Epithelial cell of alveolus of lung (primary cell): ENCODE data around the gene GSPT1. TPM values are rescaled to one million over a fixed set of nuclear protein-coding genes. Genes with fewer than 3 reads are reported as not detected.

Source experiments
- total RNA-seq: library from RNA; depleted of rRNA; stranded (reverse); fragments of >200 nt; gene quantifications from 2 replicates; pipeline ENCODE4 v1.2.1, GENCODE V29; 2015

The GSPT1 gene
- total RNA-seq, result 42.9 and 68.4 TPM in 2 replicates

DNA sequence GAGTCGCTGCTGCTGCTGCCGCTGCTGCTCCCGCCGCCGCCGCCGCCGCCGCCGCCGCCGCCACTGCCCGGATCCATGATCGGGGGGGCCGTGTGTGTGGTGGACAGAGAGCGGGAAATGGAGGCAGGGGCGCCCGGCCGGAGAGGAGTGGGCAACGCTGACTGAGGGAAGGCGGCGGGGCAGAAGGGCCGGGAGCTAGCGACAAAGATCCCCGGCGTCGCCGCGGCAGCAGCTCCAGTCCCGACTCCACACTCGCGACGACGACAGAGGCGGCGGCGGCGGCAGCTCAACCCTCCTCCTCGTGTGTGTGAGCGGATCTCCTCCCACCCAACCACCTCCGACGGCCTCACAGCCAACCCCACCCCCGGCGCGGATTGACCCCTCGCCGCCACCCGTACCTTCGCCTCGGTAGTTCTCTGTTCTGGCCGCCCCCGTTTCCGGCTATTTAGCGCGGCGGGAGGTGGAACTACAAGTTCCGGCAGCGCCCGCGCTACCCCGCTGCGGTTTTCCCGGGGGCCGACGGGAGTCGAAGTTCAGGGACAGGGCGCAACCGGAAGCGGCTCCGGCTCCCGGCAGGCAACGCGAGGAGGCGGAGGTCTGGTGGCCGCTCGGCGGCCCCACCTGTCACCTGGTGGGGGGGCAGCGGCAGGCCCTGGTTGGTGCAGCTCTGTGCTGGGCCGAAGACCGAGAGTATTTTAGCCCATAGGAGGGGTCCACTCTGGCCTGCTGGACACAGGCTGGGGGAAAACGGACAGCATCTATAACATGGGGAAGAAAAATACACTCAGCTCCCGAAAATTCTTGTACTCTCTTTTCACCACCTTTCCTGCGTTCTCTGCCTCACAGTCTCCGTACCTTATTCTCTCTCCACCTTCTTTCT lies at the start of gene GSPT1:
GSPT1 (minus strand) TSS at position 313 of the 880 bp plus-strand sequence; CDS start at position 77, 236 bp downstream.

DNA sequence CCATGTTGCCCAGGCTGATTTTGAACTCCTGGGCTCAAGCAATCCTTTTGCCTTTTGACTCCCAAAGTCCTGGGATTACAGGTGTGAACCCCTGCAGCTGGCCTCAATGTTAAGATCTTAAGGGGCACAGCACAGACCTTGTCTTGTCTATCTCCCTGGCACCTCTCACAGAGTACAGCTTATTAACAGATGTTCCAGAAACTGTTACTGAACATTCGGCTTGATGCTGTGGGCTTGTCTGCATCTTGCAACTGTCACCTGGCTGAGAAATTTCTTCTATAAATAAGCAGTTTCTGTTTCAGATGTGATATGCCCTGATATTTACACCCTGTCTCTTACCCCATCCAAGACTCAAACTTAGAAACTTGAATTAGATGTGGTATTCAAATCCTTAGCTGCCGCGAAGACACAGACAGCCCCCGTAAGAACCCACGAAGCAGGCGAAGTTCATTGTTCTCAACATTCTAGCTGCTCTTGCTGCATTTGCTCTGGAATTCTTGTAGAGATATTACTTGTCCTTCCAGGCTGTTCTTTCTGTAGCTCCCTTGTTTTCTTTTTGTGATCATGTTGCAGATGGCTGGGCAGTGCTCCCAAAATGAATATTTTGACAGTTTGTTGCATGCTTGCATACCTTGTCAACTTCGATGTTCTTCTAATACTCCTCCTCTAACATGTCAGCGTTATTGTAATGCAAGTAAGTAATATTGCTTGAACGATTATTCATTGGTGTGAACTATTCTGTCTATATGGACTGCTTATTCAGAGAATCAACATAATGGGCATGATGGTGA lies 49.2 kb upstream of the GSPT1 start, which contains the start of gene TNFRSF17:
TNFRSF17 (plus strand) TSS at position 450 of the 791 bp plus-strand sequence; CDS start at position 565, 115 bp downstream.

DNA sequence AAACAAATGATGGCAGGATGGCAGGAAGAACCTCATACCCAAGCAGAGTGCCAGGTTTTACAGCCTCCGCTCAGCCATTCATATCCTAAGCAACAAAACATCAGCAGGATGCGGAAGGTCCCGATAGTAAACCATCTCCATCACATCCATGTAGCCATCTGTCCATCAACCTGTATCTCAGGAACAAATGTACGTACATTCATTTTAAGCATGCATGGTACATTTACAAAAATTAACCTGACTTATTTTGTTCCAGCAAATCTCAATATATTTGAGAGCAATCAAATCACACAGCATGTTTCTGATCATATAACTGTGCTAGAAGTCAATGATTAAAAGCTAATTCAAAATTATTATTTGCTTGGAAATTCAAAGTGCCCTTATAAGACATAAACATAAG lies 26.2 kb upstream of the GSPT1 start, which contains the start of gene NPIPB2:
NPIPB2 (minus strand) TSS at position 101 of the 400 bp plus-strand sequence; CDS start at position 101, 0 bp downstream.

DNA sequence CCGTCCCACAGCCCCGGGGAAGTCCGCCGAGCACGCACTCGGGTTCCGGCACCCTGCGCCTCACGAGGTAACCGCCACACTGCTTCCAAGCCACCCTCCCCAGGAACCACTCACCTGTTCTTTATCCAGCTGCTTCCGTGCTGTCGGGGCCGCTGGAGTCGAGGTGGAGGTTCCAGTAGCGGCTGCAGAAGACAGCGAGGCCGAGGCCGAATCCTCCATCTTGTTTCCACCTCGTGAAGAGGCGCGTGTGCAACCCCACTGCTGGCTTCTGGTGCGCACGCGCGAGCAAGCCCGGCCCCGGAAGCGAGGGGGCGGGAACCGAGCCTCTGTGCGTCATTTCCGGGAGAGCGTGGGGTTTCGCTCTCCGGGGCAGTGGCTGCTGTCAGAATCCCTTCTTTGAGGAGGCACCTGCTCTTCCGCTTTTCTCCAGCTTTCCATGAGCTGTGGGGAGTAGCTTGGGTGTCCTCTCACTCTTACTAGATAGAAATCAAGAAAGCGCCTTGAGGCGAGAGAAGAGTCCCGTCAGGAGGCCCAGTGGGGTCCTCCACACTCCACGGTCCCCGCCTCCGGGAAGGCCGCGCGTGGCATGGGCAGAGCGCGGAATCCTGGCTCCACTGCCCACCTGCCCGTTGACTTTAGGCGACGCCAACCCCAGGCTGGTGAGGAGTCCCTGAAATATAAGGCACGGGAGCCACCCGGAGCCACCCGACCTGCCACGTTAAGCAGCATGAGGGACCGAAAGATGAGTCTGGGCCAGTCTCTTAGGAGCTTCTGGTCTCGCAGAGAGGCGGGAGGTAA lies 64.3 kb downstream of the GSPT1 start, which contains the start of gene RSL1D1:
RSL1D1 (minus strand) TSS at position 249 of the 798 bp plus-strand sequence; CDS start at position 219, 30 bp downstream.

Other genes starting within 250 kb of the GSPT1 start
- 6.3 and 17.8 TPM in 2 replicates for gene SNN, start 247.5 kb downstream of the GSPT1 start, total RNA-seq
- gene TXNDC11, start 173.1 kb downstream of the GSPT1 start, total RNA-seq, result 34.9 and 43.2 TPM in 2 replicates
- 27.0 and 57.1 TPM in 2 replicates for gene ZC3H7A, start 118.7 kb downstream of the GSPT1 start, total RNA-seq
- gene RSL1D1, start 64.4 kb downstream of the GSPT1 start, total RNA-seq, result 116 and 227 TPM in 2 replicates
- 12.2 TPM in 1 of 2 replicates, not detected in the other for gene NPIPB2, start 26.1 kb upstream of the GSPT1 start, total RNA-seq
- gene TNFRSF17, start 49.3 kb upstream of the GSPT1 start, total RNA-seq, result not detected in 2 replicates
- 5.0 and 8.5 TPM in 2 replicates for gene SNX29, start 60.8 kb upstream of the GSPT1 start, total RNA-seq